Colonic mucosa (tissue), 4 donors: ENCODE results near the gene NOX4. TPM values are rescaled to one million over a fixed set of nuclear protein-coding genes. Genes with fewer than 3 reads are reported as not detected.

Experiments
- DNase-seq: peaks from one replicate; pipeline ENCODE4 v3.0.0-alpha.2; 2020
- H3K27ac ChIP-seq: fragments of 200-600 bp; one replicate; pipeline ENCODE4 v1.8.0; 2021
- H3K27me3 ChIP-seq: fragments of 200-600 bp; one replicate; pipeline ENCODE4 v1.8.0; 2021
- H3K36me3 ChIP-seq: fragments of 200-600 bp; one replicate; pipeline ENCODE4 v1.8.0; 2021
- H3K4me1 ChIP-seq: fragments of 200-600 bp; one replicate; pipeline ENCODE4 v1.8.0; 2021; ENCODE audit warnings: mild to moderate bottlenecking
- H3K4me3 ChIP-seq: fragments of 200-600 bp; one replicate; pipeline ENCODE4 v1.8.0; 2021
- H3K9ac ChIP-seq, 2 donors: one replicate each; pipeline ENCODE4 v1.7.0; 2013; ENCODE audit warnings: control low read depth in 2 of 2, low read depth in 2 of 2, low read length in 2 of 2
- H3K9me3 ChIP-seq: fragments of 200-600 bp; one replicate; pipeline ENCODE4 v1.8.0; 2021
- intact Hi-C: fragments of 100-400 bp; cut with DNase I; formaldehyde crosslinking; loops from one replicate; pipeline ENCODE4 v1.14.1; 2022
- total RNA-seq, 2 donors: library from RNA; stranded (reverse); fragmentation: NEBNext Ultra II Directional in 1 of 2; extraction: Animal tissue kit (Norgen Biotek cat#: 25700) in 1 of 2; gene quantifications; one replicate each; pipeline ENCODE4 v1.2.1, GENCODE V29; 2021
- TF ChIP-seq, protein P1 (sequence below): fragments of 200-600 bp; IDR thresholded peaks from one replicate; pipeline ENCODE4 v1.8.0; 2022; ENCODE audit warnings: antibody characterized with exemption, mild to moderate bottlenecking
- donor health status: healthy.
- donor health status: DM: no; HTN: no; CAD: no.
- donor health status: DM: no; HTN: no; CAD: no.

NOX4 gene
- total RNA-seq, 2 donors from 2014 or later, result 0.35 TPM; not detected in 1

DNA sequence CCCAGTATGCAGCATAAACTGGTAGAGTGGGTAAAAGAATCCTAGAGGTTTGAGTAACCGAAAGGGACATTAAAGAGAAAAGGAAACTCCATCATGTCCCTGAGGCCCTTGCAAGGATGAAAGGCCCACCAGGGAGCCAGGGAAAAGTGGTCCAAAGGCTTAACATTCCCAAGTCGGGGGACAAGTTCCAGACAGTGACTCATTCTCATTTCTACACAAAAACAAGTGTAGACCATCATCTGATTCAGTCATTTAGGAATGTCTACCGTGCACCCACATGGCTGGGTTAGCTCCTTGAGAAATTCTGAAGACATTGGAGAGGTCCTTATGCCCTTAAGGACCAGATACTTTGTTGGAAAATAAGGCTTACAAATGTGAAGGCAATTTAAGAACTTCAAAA lies 4.8 kb upstream of the NOX4 start:
- intact Hi-C loops, result no loop called here
- Histone ChIP-seq H3K36me3 (no peaks in the 10 kb centered on the region), H3K4me1 (no peaks in the 10 kb centered on the region), H3K4me3 (no peak overlapping the region), H3K9ac (no peak overlapping the region), H3K27me3 (peaks cover 5% of the 10 kb centered on the region), H3K9me3 (no peaks in the 10 kb centered on the region), H3K27ac (no peak overlapping the region)
- DNase-seq, result no peak
- TF ChIP-seq, protein P1, sequence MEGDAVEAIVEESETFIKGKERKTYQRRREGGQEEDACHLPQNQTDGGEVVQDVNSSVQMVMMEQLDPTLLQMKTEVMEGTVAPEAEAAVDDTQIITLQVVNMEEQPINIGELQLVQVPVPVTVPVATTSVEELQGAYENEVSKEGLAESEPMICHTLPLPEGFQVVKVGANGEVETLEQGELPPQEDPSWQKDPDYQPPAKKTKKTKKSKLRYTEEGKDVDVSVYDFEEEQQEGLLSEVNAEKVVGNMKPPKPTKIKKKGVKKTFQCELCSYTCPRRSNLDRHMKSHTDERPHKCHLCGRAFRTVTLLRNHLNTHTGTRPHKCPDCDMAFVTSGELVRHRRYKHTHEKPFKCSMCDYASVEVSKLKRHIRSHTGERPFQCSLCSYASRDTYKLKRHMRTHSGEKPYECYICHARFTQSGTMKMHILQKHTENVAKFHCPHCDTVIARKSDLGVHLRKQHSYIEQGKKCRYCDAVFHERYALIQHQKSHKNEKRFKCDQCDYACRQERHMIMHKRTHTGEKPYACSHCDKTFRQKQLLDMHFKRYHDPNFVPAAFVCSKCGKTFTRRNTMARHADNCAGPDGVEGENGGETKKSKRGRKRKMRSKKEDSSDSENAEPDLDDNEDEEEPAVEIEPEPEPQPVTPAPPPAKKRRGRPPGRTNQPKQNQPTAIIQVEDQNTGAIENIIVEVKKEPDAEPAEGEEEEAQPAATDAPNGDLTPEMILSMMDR, result no peak

DNA sequence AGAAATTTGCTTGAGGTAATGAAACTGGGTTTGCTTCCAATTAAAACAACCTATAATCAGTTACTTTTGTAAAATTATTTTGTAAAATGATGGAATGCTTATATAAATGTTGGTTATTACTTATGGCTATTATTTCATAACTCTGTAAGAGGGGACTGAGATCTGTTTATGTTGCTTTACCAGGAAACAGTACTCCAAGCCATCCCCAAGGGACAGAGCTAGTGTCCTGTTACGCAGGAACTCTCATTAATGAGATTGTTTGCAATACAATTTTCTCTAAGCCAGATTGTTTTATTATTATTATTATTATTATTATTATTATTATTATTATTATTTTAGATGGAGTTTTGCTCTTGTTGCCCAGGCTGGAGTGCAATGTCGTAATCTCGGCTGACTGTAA lies 2.3 kb upstream of the NOX4 start:
- Histone ChIP-seq H3K27ac (no peak overlapping the region), H3K4me1 (no peaks in the 10 kb centered on the region), H3K27me3 (peaks cover 6% of the 10 kb centered on the region), H3K36me3 (no peaks in the 10 kb centered on the region), H3K9me3 (no peaks in the 10 kb centered on the region), H3K9ac (no peak overlapping the region), H3K4me3 (no peak overlapping the region)
- TF ChIP-seq, protein P1, result no peak
- intact Hi-C loops, result no loop called here
- no peak for DNase-seq

DNA sequence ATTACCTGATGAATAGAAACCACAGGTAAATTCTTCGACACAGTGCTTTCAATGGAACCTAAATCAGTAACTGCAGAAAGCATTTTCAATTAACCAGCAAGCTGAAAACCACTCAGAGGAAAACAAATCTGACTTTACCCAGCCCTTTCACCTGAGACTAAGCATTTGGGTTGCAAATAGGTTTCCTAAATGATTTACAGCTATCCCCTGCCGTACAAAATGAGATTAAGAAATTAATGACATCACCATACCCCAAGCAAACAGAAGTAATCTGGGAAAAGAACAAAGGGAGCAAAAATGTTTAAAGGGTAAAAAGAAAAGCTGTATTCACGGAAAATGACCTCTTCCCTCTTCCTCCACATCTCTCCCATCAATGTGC lies 584 bp downstream of the NOX4 start:
- Histone ChIP-seq H3K9me3 (no peaks in the 10 kb centered on the region), H3K9ac (no peak overlapping the region), H3K27ac (no peak overlapping the region)

DNA sequence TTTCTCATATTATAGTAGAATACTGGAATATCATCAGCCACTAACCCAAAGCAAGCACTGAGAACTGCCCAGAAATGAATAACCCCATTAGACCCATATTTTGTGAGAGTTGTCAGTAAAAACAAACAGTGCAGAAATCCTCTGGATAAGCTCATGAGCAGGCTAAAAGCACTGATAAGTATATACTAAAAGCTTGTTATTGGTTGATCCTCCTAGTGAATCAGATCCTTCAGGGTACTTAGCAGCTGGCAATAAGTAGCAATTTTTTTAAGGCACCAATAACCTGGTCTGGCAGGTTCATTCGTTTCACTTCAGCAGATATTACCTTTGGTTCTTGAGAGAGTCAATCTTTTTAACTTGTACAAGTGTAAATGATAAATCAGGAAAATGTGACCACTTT lies 1.2 kb downstream of the NOX4 start:
- Histone ChIP-seq H3K4me3 (no peak overlapping the region), H3K9me3 (no peaks in the 10 kb centered on the region), H3K4me1 (no peaks in the 10 kb centered on the region), H3K27ac (no peak overlapping the region), H3K27me3 (peaks cover 6% of the 10 kb centered on the region), H3K9ac (no peak overlapping the region), H3K36me3 (no peaks in the 10 kb centered on the region)
- TF ChIP-seq, protein P1, result no peak
- DNase-seq, result no peak
- intact Hi-C loops, result no loop called here

More for the DNA sequence above, 584 bp downstream of the NOX4 start:
- TF ChIP-seq, protein P1, result no peak
- Histone ChIP-seq H3K4me3 (no peak overlapping the region), H3K36me3 (no peaks in the 10 kb centered on the region), H3K27me3 (peaks cover 6% of the 10 kb centered on the region), H3K4me1 (no peaks in the 10 kb centered on the region)
- intact Hi-C loops, result no loop called here
- no peak for DNase-seq

DNA sequence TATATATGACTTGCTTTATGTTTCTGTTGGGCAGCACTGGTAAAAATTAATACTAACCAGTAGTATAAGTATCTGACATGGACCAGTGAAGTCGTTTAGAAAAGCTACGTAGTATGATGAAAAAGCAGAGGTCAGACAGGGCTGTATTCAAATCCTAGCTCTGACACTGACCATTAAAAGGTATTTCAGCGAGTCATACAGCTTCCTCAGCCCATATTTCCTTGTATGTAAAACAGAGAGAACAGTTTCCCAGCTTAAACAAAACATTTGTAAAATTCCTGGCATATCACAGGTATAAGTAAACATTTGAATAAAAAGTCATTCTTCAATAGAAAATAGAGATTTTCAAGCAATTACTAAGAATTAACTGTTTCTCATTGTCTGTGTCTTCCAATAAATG lies 4.2 kb downstream of the NOX4 start:
- Histone ChIP-seq H3K9ac (no peak overlapping the region), H3K27me3 (peaks cover 6% of the 10 kb centered on the region), H3K4me3 (no peak overlapping the region), H3K27ac (no peak overlapping the region), H3K9me3 (no peaks in the 10 kb centered on the region), H3K36me3 (no peaks in the 10 kb centered on the region), H3K4me1 (no peaks in the 10 kb centered on the region)
- no peak for DNase-seq
- intact Hi-C loops, result no loop called here
- TF ChIP-seq, protein P1, result no peak

DNA sequence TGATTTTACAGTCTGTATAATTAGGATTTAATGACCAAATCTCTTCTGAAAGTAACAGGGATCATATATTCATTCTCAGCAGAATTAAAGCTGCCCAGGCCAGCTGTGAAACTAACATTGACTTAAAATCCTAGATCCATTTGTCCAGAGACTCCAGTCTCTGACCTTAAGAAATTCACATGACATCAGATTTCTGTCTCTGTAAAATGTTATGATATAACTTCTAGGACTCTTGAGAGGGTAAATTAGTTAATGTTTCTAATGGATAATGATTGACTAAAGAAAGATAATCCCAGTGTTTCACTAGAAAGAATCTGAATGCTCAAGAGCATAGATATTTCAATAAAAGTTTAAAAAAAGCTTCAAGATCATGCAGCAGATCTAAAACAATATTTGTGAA lies 6.3 kb downstream of the NOX4 start:
- intact Hi-C loops, result no loop called here
- TF ChIP-seq, protein P1, result no peak
- no peaks in the 10 kb centered on the region for H3K36me3 ChIP-seq
- no peak overlapping the region for H3K27ac ChIP-seq
- H3K9ac ChIP-seq, result no peak overlapping the region
- no peaks in the 10 kb centered on the region for H3K4me1 ChIP-seq
- no peak for DNase-seq
- no peaks in the 10 kb centered on the region for H3K27me3 ChIP-seq
- H3K4me3 ChIP-seq, result no peak overlapping the region
- H3K9me3 ChIP-seq, result no peaks in the 10 kb centered on the region
